ENCODE measurements around the gene POU2AF3.

The POU2AF3 gene

GRCh38 chr11:111307472-111308108 lies 9.2 kb downstream of the POU2AF3 start:
- 81% methylated on average over 2 of the region's 3 CpGs for WGBS

GRCh38 chr11:111308140-111308539 lies 9.8 kb downstream of the POU2AF3 start:
- Histone ChIP-seq H2AK5ac (ENCODE audit: low read length, severe bottlenecking) (no peak overlapping the region), H3K27ac (ENCODE audit: low read length, poor library complexity, severe bottlenecking) (no peak overlapping the region), H2BK15ac (ENCODE audit: low read depth, poor library complexity, severe bottlenecking) (no peak overlapping the region), H3K4me2 (ENCODE audit: low read length, poor library complexity, severe bottlenecking) (no peak overlapping the region), H3K9ac (ENCODE audit: low read length) (no peak overlapping the region), H3K14ac (ENCODE audit: low read length in 2 of 2) (peak overlapping the region in 1 of 2 experiments; percentile 65), H4K8ac (ENCODE audit: low read length) (no peak overlapping the region), H3K4me3 (ENCODE audit: insufficient read depth in 1 of 2, low read depth in 1 of 2, low read length in 2 of 2) (no peak overlapping the region), H3K18ac (ENCODE audit: low read depth in 1 of 2, low read length in 2 of 2) (no peak overlapping the region), H3K36me3 (ENCODE audit: control insufficient read depth in 1 of 2, insufficient read depth in 2 of 2, low read depth in 1 of 2, low read length in 2 of 2) (no peaks in the 10 kb centered on the region), H3K9me3 (ENCODE audit: control insufficient read depth, low read length) (no peaks in the 10 kb centered on the region), H3K4me1 (ENCODE audit: control insufficient read depth, insufficient read depth, low read depth, low read length) (no peaks in the 10 kb centered on the region), H3K27me3 (ENCODE audit: control insufficient read depth in 1 of 2, insufficient read depth in 1 of 2, low read length in 2 of 2) (peaks cover 21 to 33% of the 10 kb centered on the region in 2 experiments), H3K79me1 (replicated peaks; ENCODE audit: low read length, poor library complexity, severe bottlenecking) (no peaks in the 10 kb centered on the region), H3K4ac (ENCODE audit: low read depth in 1 of 2, low read length in 2 of 2) (no peak overlapping the region), H3K23ac (ENCODE audit: low read length in 2 of 2) (no peak overlapping the region), H2BK5ac (ENCODE audit: low read depth, low read length, poor library complexity, severe bottlenecking) (no peak overlapping the region), H2BK12ac (ENCODE audit: low read length in 2 of 2) (no peak overlapping the region), H4K91ac (ENCODE audit: low read length) (no peak overlapping the region), H2AFZ (ENCODE audit: low read depth, low read length) (no peak overlapping the region), H2BK120ac (ENCODE audit: low read depth, low read length) (no peak overlapping the region)
- DNase-seq: no peak
- WGBS: 88% methylated on average over 6 of the region's 7 CpGs

More at GRCh38 chr11:111307472-111308108, 9.2 kb downstream of the POU2AF3 start:
- Histone ChIP-seq H3K18ac (ENCODE audit: low read depth in 1 of 2, low read length in 2 of 2) (no peak overlapping the region), H3K9ac (ENCODE audit: low read length) (no peak overlapping the region), H3K4ac (ENCODE audit: low read depth in 1 of 2, low read length in 2 of 2) (no peak overlapping the region), H3K36me3 (ENCODE audit: control insufficient read depth in 1 of 2, insufficient read depth in 2 of 2, low read depth in 1 of 2, low read length in 2 of 2) (no peaks in the 10 kb centered on the region), H3K4me3 (ENCODE audit: insufficient read depth in 1 of 2, low read depth in 1 of 2, low read length in 2 of 2) (no peak overlapping the region), H2BK12ac (ENCODE audit: low read length in 2 of 2) (no peak overlapping the region), H3K27ac (ENCODE audit: low read length, poor library complexity, severe bottlenecking) (no peak overlapping the region), H3K27me3 (ENCODE audit: control insufficient read depth in 1 of 2, insufficient read depth in 1 of 2, low read length in 2 of 2) (peaks cover 24 to 35% of the 10 kb centered on the region in 2 experiments), H3K4me1 (ENCODE audit: control insufficient read depth, insufficient read depth, low read depth, low read length) (no peaks in the 10 kb centered on the region), H3K9me3 (ENCODE audit: control insufficient read depth, low read length) (no peaks in the 10 kb centered on the region), H3K14ac (ENCODE audit: low read length in 2 of 2) (no peak overlapping the region), H3K4me2 (ENCODE audit: low read length, poor library complexity, severe bottlenecking) (no peak overlapping the region), H4K91ac (ENCODE audit: low read length) (no peak overlapping the region), H4K8ac (ENCODE audit: low read length) (no peak overlapping the region), H2AFZ (ENCODE audit: low read depth, low read length) (no peak overlapping the region), H2BK120ac (ENCODE audit: low read depth, low read length) (no peak overlapping the region), H2AK5ac (ENCODE audit: low read length, severe bottlenecking) (no peak overlapping the region), H3K23ac (ENCODE audit: low read length in 2 of 2) (no peak overlapping the region), H3K79me1 (replicated peaks; ENCODE audit: low read length, poor library complexity, severe bottlenecking) (no peaks in the 10 kb centered on the region), H2BK15ac (ENCODE audit: low read depth, poor library complexity, severe bottlenecking) (no peak overlapping the region), H2BK5ac (ENCODE audit: low read depth, low read length, poor library complexity, severe bottlenecking) (no peak overlapping the region)
- DNase-seq: no peak

- DNase-seq: no peak
- 78% methylated on average over 4 of the region's 5 CpGs for WGBS
- H3K14ac ChIP-seq (ENCODE audit: low read length in 2 of 2): no peak overlapping the region
These were observed 11.0 kb downstream of the POU2AF3 start for GRCh38 chr11:111309215-111309915.

GRCh38 chr11:111310088-111310487 lies 11.7 kb downstream of the POU2AF3 start:
- Histone ChIP-seq H3K14ac (ENCODE audit: low read length in 2 of 2) (no peak overlapping the region), H3K9ac (ENCODE audit: low read length) (no peak overlapping the region)
- 62% methylated on average over 3 of the region's 3 CpGs for WGBS

More at GRCh38 chr11:111309215-111309915, 11.0 kb downstream of the POU2AF3 start:
- Histone ChIP-seq H3K79me1 (replicated peaks; ENCODE audit: low read length, poor library complexity, severe bottlenecking) (no peaks in the 10 kb centered on the region), H3K9ac (ENCODE audit: low read length) (no peak overlapping the region), H2BK5ac (ENCODE audit: low read depth, low read length, poor library complexity, severe bottlenecking) (no peak overlapping the region), H3K9me3 (ENCODE audit: control insufficient read depth, low read length) (no peaks in the 10 kb centered on the region), H2BK120ac (ENCODE audit: low read depth, low read length) (no peak overlapping the region), H4K91ac (ENCODE audit: low read length) (no peak overlapping the region), H3K27me3 (ENCODE audit: control insufficient read depth in 1 of 2, insufficient read depth in 1 of 2, low read length in 2 of 2) (peaks cover 18 to 33% of the 10 kb centered on the region in 2 experiments), H2BK12ac (ENCODE audit: low read length in 2 of 2) (no peak overlapping the region), H2AFZ (ENCODE audit: low read depth, low read length) (no peak overlapping the region), H3K18ac (ENCODE audit: low read depth in 1 of 2, low read length in 2 of 2) (no peak overlapping the region), H3K23ac (ENCODE audit: low read length in 2 of 2) (no peak overlapping the region), H3K27ac (ENCODE audit: low read length, poor library complexity, severe bottlenecking) (no peak overlapping the region), H2BK15ac (ENCODE audit: low read depth, poor library complexity, severe bottlenecking) (no peak overlapping the region), H4K8ac (ENCODE audit: low read length) (no peak overlapping the region), H3K36me3 (ENCODE audit: control insufficient read depth in 1 of 2, insufficient read depth in 2 of 2, low read depth in 1 of 2, low read length in 2 of 2) (no peaks in the 10 kb centered on the region), H3K4ac (ENCODE audit: low read depth in 1 of 2, low read length in 2 of 2) (no peak overlapping the region), H3K4me2 (ENCODE audit: low read length, poor library complexity, severe bottlenecking) (no peak overlapping the region), H3K4me1 (ENCODE audit: control insufficient read depth, insufficient read depth, low read depth, low read length) (no peaks in the 10 kb centered on the region), H2AK5ac (ENCODE audit: low read length, severe bottlenecking) (no peak overlapping the region), H3K4me3 (ENCODE audit: insufficient read depth in 1 of 2, low read depth in 1 of 2, low read length in 2 of 2) (no peak overlapping the region)

More at GRCh38 chr11:111310088-111310487, 11.7 kb downstream of the POU2AF3 start:
- Histone ChIP-seq H2BK5ac (ENCODE audit: low read depth, low read length, poor library complexity, severe bottlenecking) (no peak overlapping the region), H4K91ac (ENCODE audit: low read length) (no peak overlapping the region), H3K23ac (ENCODE audit: low read length in 2 of 2) (no peak overlapping the region), H3K4me1 (ENCODE audit: control insufficient read depth, insufficient read depth, low read depth, low read length) (no peaks in the 10 kb centered on the region), H2AFZ (ENCODE audit: low read depth, low read length) (no peak overlapping the region), H3K9me3 (ENCODE audit: control insufficient read depth, low read length) (no peaks in the 10 kb centered on the region), H3K4ac (ENCODE audit: low read depth in 1 of 2, low read length in 2 of 2) (no peak overlapping the region), H3K18ac (ENCODE audit: low read depth in 1 of 2, low read length in 2 of 2) (no peak overlapping the region), H2BK12ac (ENCODE audit: low read length in 2 of 2) (no peak overlapping the region), H3K27ac (ENCODE audit: low read length, poor library complexity, severe bottlenecking) (no peak overlapping the region), H3K36me3 (ENCODE audit: control insufficient read depth in 1 of 2, insufficient read depth in 2 of 2, low read depth in 1 of 2, low read length in 2 of 2) (no peaks in the 10 kb centered on the region), H3K27me3 (ENCODE audit: control insufficient read depth in 1 of 2, insufficient read depth in 1 of 2, low read length in 2 of 2) (peaks cover 14 to 33% of the 10 kb centered on the region in 2 experiments), H4K8ac (ENCODE audit: low read length) (no peak overlapping the region), H3K4me3 (ENCODE audit: insufficient read depth in 1 of 2, low read depth in 1 of 2, low read length in 2 of 2) (no peak overlapping the region), H3K4me2 (ENCODE audit: low read length, poor library complexity, severe bottlenecking) (no peak overlapping the region), H2BK120ac (ENCODE audit: low read depth, low read length) (no peak overlapping the region), H2BK15ac (ENCODE audit: low read depth, poor library complexity, severe bottlenecking) (no peak overlapping the region), H2AK5ac (ENCODE audit: low read length, severe bottlenecking) (no peak overlapping the region), H3K79me1 (replicated peaks; ENCODE audit: low read length, poor library complexity, severe bottlenecking) (no peaks in the 10 kb centered on the region)
- DNase-seq: no peak

Measured in mesenchymal stem cell (in vitro differentiated cells and primary cell).